ENCODE results near the gene NUP160.
"Not testable (repeated sequence)": the region's sequence is repeated elsewhere in the genome, so short reads cannot be mapped to it uniquely, and the experiment has no call there.

- not testable (repeated sequence) for TF ChIP-seq CTCF (IDR thresholded peaks at IDR 0.05; ENCODE audit: low read length); EZH2 (IDR thresholded peaks at IDR 0.05; ENCODE audit: borderline replicate concordance, low read length)
Measured at GRCh38 chr11:47882437-47882836, 34.3 kb upstream of the NUP160 start.

All from OCI-LY1 (cell line).